ENCODE results near the gene SBK1.

GRCh38 chr16:28265822-28266221 lies 26.5 kb upstream of the SBK1 start:
- TF ChIP-seq CTCF (IDR thresholded peaks at IDR 0.05; ENCODE audit: borderline replicate concordance, extremely low read depth, low read length, poor library complexity, severe bottlenecking): no peak
- TF ChIP-seq EZH2 (IDR thresholded peaks at IDR 0.05; ENCODE audit: borderline replicate concordance, low read depth, low read length, severe bottlenecking): no peak

Measured in DND-41 (cell line).